MM.1S (cell line): ENCODE measurements around the gene PPA1.

Source experiments
- CTCF ChIP-seq: fragments of 300-600 bp; sonication (generic); IDR thresholded peaks from 2 replicates; pipeline ENCODE4 v1.5.1; 2016; ENCODE audit warnings: antibody characterized with exemption, low read length, mixed read lengths
- EZH2 ChIP-seq: fragments of 300-600 bp; sonication (generic); optimal IDR thresholded peaks from 2 replicates; pipeline ENCODE3; 2017; ENCODE audit warnings: low read depth, mild to moderate bottlenecking, antibody characterized with exemption, low read length, mixed read lengths

DNA sequence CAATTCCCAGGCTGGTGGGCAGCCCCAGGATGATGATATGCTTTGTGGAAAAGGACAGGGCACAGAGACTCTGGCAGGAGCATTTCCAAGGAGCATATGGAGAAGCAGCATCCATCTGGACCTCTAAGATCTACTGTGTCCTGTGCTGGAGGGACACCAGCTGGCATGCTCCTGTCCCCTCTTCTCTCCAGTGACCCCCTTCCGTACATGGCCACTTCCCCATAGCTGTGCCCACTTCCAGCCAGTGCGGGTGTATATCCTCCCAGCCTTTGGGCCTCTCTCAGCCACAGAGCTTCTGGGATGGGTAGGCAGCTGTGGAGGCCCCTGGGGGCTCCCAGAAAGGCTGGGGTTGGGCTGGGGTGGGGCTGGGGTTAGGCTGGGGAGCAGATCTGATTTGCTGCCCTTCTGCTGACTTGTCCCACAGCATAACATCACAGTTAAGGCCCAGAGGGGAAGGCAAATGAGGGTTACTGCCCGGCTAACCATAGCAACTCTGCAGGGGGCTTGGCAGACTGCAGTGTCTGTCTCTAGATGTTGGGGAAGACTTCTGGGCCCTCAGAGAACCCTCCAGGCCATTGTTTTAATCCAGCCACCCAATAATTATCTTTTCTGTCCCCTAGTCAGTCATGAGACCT lies 44.3 kb upstream of the PPA1 start:
- TF ChIP-seq CTCF (no peak), EZH2 (no peak)
